ENCODE data around the gene ABCC4.

GRCh38 chr13:95298971-95299621 lies 2.2 kb downstream of the ABCC4 start:
- TF ChIP-seq, protein P1, sequence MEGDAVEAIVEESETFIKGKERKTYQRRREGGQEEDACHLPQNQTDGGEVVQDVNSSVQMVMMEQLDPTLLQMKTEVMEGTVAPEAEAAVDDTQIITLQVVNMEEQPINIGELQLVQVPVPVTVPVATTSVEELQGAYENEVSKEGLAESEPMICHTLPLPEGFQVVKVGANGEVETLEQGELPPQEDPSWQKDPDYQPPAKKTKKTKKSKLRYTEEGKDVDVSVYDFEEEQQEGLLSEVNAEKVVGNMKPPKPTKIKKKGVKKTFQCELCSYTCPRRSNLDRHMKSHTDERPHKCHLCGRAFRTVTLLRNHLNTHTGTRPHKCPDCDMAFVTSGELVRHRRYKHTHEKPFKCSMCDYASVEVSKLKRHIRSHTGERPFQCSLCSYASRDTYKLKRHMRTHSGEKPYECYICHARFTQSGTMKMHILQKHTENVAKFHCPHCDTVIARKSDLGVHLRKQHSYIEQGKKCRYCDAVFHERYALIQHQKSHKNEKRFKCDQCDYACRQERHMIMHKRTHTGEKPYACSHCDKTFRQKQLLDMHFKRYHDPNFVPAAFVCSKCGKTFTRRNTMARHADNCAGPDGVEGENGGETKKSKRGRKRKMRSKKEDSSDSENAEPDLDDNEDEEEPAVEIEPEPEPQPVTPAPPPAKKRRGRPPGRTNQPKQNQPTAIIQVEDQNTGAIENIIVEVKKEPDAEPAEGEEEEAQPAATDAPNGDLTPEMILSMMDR (IDR thresholded peaks at IDR 0.05; ENCODE audit: low read depth, low read length, poor library complexity, severe bottlenecking) = no peak
- TF ChIP-seq EZH2phosphoT487 (IDR thresholded peaks at IDR 0.05; ENCODE audit: borderline replicate concordance, low read length) = no peak
